ENCODE results near the gene PRCP. TPM values are rescaled to one million over a fixed set of nuclear protein-coding genes. Genes with fewer than 3 reads are reported as not detected.

PRCP gene
- total RNA-seq, 1 donor from 2014 or later = 282 TPM

DNA sequence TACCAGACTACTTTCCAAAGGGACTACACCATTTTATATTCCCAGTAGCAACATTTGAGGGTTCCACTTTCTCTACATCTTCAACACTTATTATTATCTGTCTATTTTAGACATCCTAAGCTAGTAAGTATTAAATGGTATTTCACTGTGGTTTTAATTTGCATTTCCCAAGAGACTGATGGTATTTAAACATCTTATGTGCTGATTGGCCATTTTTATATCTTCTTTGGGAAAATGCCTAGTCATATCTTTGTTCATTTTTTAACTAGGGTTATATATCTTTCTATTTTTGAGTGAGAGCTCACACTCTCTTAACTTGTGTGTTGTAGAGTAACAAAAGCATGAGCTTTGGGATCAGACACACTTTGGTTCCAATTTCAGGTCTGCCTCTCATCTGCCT lies 73.7 kb downstream of the PRCP start:
- DNase-seq = no peak

DNA sequence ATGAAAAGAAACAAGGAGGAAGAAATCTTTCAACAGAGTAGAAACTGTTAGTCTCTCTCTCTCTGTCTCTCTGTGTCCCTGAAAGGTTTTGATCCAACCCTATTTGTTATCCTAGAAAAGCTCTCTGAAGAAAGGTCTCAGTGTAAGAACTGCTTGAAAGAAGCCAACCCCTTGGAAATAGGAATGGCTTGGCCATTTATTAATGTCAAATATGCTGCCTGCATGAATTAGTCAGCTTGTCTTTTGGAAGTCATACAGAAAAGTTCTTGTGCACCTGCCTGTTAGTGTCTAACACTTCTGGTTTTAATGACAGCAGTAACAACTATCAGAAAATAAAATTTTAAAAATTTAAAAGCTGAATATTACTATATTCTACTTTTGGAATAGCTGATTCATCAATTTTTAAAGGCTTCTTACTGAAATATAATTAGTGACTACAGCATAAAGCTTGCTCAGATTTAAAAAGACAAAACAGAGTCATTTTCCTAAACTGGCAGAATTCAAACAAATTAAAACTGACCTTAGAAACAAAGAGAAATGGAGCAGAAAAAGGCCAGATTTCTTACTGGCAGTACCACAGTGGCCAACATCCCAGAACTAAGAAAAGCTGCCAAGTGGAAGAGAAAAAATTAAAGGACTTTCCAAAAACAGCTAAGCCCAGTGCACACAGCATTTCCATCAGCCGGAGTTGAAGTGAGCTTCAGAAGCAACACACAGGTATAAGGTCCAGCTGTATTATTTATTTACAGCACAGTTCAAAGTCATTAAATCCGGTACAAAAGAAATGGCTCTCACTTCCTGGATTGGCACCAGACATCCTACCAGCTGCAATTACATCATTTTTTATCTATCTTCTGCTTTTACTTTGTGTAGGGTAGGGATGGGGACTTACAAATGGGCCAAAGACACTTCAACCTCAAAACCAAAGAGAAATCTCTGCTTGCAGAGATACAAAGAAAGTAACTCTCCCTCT lies 76.3 kb downstream of the PRCP start:
- DNase-seq = peak; percentile 42

DNA sequence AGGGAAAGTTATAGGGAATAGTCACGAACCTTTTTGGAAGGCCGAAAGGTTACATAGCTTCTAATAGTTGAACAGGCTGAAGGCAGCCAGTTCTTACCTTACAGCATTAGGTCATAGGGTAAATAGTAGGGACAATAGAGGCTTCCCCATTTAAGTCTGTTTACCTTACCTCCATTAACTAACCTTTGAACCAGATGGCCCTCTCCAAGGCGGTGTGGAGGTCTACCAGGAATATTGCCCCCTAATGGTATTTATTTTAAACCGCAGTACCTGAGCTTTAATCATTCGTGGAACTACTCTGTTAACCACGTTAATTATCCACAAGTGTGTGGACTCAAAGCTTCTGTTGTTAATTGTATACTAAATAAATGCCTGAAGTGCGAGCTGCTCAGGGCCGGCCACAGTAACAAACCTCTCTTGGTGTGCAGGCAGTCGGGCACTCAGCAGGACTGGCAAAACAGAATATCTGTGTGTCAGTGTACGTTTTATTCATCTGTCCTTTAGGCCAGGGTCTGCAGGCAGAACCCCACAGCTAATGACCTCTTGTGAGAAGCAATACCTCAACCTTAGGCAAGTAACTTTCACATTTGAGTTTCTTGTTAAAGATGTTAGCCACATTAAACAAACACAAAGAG lies 81.7 kb downstream of the PRCP start:
- no peak for DNase-seq

DNA sequence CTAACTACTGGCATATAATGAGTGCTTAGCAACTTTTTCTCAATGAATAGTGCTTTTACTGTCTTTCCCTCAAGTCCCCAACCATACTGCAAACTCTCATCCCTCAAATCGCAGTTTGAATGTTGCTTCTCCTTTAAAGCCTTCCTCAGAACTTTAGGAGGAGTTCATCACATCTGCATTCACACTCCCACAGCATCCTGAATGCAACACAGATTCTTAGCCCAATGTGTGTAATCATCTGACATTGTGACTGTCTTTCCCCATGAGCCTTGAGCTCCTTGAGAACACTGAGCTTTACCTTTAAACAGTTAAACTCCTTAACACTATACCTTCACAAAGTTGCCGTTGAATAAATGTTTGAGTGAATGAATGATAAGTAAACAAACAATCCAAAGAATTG lies 84.8 kb downstream of the PRCP start:
- DNase-seq = no peak

DNA sequence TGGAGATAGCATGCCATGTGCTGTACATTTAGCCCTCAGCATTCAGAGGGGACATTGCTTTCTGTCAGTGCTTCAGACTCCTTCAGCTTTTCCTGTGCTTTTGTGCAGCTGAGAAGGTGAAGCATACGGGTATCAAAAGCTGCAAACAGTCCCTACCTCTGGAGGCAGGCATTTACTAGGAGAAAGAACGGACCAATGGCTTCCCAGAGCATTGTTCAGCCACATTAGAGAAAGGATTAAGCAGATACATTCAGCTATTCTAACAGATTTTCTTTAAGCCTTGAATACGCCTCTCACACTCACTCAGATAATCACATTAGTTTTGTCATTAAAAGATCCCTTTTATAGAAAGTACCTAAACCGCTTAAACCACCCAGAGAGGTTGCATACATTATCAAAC lies 85.9 kb downstream of the PRCP start:
- DNase-seq = no peak

DNA sequence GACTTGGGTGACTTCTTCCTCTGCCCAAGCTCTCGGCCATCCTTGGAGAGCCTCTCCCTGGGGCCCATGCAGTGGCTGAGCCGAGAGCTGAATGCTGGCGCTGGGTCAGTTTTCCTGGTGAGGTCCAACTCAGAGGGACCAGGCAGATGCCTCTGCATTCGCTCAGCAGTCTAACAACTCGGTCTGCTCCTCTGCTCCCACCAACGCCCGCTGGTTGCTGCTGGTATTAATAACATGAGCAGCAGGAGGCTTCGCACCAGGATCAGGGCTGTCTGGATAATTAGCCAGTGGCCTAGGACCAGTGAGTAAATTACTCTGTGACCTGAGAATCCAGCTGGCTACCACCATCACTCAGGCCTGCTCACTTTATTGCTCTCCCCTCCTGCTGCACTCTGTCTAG lies 88.9 kb downstream of the PRCP start:
- DNase-seq = no peak

DNA sequence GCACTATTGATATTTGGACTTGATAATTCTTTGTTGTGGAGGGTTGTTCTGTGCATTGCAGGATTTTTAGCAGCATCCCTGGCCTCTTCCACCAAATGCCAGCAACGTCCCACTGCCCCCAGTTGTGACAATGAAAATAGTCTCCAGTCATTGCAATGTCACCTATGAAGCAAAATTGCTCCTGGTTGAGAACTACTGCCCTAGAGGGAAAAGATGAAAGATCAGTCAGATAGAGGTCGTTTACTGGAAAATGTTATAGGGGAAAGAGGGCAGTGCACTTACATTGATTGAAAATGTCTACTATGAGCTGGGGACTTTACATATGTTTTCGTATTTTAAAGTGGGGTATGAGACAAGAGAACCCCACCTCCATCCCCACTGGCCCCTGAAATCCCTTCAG lies 89.5 kb downstream of the PRCP start:
- DNase-seq = no peak

DNA sequence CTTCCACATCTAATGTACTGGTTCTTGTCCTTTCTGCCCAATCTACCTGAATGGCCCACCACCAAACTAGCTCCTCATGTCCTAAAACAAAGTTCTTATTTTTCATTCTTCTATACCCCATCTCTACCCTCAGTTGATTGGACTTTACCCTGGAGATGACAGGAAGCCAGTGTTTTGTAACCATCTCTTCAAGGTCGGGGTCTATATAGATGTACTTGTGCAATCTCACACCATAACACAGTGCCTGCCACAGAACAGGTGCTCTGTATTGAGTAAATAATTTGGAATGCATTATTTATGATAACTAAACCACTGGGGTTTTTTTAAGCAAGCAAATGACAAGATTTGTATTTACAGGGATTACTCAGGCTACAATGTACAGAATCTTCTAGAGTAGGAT lies 89.9 kb downstream of the PRCP start:
- no peak for DNase-seq

DNA sequence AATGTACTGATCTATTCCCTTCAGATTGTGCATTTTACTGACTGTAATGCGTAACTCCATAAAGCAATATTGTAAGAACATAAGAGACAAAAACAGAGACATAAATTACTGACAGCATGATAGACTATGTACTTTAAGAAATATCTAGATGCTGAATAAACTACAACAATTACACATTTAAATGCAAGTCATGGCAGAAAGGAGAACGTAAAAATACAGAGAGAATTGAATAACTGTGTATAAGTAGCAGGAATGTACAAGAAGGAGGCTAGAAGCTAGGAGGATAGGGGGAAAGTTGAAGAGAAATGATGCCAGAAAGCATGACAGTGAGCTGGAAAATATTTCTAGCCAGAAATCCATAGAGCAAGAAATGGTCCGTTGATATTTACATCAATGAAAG lies 92.6 kb downstream of the PRCP start:
- DNase-seq = no peak

DNA sequence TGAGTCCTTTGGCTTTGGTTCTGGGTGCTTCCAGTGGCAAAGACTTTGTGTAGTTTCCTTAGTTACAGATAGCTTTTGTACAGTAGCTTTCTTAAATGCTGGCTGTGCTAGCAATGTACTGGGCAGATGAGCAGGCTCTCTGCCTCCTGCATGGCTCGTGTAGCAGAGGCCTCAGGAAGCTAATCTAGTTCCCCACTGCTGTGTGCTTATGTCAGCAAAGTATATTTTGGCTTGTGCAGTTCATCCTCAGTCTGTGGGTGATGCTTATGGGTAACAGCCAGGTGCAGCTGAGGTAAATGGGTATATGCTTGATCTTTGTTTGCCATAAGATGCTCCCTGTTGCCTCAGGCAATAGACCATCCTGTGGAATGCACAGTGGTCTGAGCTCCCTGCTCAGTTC lies 97.5 kb downstream of the PRCP start:
- DNase-seq = no peak

DNA sequence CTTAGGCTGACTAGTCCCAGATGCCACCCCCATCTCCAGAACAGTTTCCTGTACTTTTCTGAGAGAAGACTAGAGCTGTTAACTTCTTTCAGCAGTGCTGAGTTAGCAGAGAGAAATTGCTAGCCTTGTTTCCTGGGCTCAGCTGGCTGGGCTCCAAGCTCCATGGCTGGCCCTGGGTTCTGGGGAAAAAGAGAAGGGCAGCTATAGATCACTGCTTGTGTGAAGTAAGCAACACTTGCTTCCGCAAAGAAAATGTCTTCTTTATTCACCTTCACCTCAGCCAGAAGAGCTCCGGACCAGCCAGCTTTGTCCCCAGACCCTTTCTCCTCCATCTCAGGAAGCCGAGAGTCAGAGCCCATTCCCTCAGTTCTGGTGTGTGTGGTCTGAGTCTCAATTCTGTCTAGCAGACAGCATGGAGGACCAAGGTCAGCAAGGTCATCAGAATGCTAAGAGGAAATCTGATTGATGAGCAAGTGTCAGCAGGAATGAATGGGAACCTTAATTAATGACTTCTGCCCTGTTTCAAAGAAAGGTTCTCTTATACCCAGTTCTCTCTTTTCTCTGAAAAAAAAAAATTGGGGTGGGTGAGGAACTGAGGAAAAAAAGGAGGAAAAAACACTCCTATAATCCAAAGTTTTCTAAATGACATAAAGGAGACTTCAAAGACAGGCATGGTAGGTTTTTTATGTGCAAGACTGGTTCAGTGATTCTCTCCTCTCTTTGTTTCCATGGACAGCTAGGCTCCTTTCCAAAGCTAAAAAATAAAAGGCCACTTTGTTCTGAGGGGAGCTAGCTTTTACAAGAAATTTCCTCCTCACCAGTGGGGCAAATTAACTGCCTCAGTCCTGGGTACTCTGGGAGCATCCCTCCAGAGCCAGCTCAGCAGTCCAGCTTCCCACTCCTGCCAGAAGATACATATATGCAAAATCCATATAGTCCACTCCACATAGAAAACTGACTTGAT lies 103.0 kb downstream of the PRCP start:
- no peak for DNase-seq

DNA sequence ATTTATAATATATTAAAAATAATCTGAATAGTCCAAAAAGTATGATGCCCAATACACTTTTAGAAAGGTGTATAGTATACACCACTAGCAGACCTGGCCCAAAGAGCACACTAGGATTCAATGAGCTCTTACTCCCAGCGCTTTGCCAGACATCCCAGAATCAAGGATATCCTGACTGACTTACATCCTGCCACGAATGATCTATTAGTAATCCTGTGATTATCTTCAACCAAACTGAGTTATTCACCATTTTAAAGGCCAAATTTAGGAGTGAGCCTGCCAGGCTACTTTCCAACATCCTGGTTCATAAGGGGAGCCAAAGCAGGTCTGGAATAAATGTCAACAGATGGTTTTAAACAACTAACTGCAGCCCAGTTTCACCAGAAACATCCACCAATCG lies 105.7 kb downstream of the PRCP start:
- DNase-seq = peak; percentile 76

DNA sequence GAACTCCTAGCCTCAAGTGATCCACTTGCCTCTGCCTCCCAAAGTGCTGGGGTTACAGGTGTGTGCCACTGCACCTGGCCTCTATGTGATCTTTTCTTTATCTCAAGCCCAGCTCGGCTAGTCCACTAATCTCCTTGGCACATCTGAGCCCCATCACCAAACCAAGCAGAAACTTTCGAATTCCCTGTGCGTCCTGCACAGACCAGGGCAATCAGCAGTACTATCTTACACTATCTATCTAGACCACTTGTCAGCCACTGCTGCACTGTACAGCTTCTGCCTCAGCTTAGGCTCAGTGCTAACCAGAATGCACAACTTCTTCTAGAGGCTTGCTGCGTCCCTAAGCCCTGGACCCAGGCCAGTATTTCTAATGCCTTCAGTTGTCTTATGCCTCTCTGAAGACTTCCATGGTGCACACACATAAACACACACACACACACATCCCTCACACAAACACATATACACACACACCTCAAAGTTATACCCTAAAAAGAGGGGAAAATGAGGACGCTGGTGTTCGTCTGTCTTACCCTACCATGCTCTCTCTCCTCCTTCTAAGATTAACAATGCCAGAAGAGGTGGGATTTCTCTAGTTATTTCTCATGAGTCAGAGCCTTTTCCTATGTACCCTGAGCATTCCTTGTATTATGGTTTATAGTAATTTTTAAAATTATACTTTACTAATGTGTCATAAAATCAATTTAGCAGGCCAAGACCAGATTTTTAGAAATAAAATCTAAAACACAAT lies 107.2 kb downstream of the PRCP start:
- peak; percentile 56 for DNase-seq

DNA sequence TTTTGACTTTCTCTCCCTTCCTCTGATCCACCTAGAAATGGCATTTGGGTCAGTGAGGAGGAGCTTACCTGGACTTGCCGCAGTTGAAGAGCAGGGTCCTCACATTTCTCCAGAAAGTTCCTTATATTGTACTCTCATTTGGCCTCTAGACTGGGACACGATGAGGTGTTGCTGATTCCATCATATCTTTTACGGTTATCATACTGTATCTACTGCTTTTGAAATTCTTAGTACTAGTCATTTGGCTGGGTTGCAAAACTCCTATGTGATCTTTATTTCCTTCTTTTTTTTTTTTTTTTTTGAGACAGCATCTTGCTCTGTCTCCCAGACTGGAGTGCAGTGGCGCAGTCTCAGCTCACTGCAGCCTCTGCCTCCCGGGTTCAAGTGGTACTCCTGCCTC lies 107.9 kb downstream of the PRCP start:
- DNase-seq = no peak

DNA sequence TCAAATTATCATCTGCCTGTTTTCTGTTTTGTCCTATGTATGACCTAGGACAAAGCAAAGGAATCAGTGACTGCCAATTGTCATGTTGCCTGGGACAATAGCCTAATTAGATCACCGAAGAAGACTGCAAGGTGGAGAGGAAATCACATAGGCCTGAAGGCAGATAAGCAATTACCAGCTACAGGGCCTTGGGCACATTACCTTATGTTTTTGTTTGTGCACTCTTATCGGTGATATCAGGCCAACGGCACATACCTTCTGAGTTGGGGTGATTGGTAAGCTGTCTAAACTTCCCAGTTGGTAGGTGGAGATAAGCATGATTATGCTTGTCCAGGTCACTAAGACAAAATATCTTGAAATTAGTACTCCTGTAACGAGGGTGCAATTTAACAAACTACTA lies 108.5 kb downstream of the PRCP start:
- peak; percentile 38 for DNase-seq

DNA sequence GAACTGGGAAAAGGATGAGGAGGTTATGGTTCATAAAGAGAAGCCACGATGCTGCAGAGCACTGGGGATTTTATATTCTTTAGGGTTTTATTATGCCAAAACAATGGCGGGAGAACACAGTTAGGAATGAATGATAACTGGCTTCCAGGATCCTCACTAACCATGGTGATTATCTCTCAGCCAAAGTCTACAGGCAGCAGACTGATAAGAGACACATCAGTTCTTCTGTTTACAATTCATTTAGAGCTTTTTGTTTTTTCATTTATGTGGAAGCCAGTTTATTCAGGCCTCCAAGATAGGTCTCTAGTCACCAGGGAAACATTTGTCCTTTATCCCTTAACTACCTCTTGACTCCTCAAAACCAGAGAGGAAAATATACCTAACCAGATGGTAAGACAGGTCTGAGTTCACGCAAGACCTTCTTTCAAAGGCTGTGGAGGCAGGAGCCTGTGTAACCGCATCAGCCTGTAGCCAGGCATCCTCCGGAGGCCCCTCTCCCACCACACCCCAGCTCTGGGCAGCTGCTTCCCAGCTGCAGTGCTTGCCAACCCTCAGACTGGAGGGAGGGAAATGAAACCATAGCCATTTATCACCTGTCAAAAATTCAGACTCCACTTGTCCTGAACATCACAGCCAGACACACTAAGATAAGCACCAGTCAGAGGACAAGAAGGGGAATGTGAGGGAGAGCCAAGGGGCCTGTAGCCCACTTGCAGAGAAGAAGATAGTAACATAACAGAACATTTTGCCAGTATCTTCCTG lies 109.3 kb downstream of the PRCP start:
- DNase-seq = peak; percentile 30

DNA sequence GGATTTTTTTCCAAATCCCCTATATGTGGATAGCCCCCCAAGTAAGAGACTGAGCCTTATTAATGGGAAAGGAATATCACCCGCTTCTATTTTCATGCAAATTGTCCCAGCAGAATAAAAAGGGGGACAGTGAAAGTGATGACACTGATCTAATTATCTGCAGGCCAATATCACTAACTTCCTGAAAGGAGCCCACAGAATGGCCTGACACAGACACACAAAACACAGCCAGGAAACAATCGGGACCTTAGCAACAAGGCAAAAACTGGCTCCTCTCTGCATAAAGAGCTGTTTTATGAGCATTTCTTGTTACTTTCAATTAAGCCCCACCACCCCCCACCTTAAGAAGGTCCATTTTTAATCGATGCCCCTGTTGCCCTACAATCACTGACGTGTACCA lies 112.2 kb downstream of the PRCP start:
- no peak for DNase-seq

DNA sequence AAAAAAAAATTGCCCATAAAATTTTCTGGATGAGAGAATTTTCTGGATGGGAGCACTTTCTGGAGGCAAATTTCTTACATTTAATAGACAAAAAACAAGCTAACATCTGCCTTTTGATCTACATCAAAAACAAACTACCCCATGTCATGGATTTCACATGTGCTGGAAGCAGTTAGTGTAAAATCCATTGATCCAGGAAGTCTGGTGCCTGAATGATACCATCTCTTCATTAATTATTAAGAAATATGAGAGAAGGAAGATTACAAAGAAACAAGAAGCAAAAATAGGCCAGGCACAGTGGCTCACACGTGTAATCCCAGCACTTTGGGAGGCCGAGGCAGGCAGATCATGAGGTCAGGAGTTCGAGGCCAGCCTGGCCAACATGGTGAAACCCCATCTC lies 113.4 kb downstream of the PRCP start:
- DNase-seq = no peak

DNA sequence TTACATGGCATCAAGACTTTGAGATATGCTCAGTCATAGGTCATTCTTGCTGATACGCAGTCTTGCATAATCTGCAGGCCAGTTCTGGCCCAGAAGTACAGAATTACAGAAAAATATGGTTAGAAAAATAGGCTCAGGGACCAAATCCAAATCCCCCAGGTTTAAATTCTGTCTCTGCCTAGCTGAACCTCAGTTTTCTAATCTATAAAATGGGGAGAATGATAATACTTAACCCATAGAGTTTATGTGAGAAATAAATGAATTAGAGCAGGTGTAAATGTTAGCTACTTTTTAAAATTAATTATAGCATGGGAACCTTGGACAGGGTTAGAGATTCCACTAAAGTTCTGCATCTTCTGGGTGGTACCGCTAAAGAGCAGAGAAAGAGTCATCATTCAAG lies 114.2 kb downstream of the PRCP start:
- DNase-seq = no peak

DNA sequence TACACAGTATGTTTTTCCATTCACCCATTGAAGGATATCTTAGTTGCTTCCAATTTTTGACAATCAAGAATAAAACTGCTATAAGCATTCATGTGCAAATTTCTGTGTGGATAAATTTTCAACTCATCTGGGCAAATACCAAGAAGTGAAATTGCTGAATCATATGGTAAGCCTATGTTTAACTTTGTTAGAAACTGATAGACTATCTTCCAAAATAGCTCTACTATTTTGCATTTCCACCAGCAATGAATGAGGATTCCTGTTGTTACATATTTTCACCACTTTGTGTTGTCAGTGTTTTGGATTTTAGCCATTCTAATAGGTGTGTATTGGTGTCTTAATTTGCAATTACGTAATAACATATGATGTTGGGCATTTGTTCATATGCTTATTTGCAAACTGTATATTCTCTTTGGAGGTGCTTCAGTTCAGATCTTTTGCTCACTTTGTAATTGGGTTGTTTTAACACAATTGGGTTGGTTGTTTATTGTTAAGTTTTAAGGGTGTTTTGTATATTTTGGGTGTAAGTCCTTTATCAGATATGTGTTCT lies 117.3 kb downstream of the PRCP start:
- no peak for DNase-seq

DNA sequence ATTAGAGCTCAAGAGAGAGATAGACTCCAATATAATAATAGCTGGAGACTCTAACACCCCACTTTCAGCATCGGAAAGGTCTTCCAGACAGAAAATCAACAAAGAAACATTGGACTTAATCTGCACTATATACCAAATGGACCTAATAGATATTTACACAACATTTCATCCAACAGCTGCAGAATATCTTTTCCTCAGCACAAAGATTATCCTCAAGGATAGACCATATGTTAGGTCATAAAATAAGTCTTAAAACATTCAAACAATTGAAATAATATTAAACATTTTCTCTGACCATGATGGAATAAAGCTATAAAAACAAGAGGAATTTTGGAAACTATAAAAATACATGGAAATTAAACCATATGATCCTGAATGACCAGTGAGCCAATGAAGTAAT lies 121.5 kb downstream of the PRCP start:
- DNase-seq = no peak

Measured in dermis blood vessel endothelial cell (primary cell).